Muscle of leg (tissue), 11 donors: ENCODE measurements around the gene NFU1. TPM values are rescaled to one million over a fixed set of nuclear protein-coding genes. Genes with fewer than 3 reads are reported as not detected.

Experiments used
- DNase-seq: peaks from one replicate; pipeline ENCODE4 v3.0.0; 2013
- H3K27ac ChIP-seq: one replicate; pipeline ENCODE4 v1.5.1; 2013; ENCODE audit warnings: mild to moderate bottlenecking, low read length, control low read depth
- H3K27me3 ChIP-seq: one replicate; pipeline ENCODE4 v1.6.1; 2013; ENCODE audit warnings: low read length; ENCODE audit not compliant: control insufficient read depth, insufficient read depth
- H3K36me3 ChIP-seq: one replicate; pipeline ENCODE4 v1.6.1; 2013; ENCODE audit warnings: low read length; ENCODE audit not compliant: control insufficient read depth, insufficient read depth
- H3K4me1 ChIP-seq: one replicate; pipeline ENCODE4 v1.6.1; 2013; ENCODE audit warnings: low read length; ENCODE audit not compliant: control insufficient read depth, insufficient read depth
- H3K4me3 ChIP-seq: one replicate; pipeline ENCODE4 v1.5.1; 2013; ENCODE audit warnings: low read length, control low read depth
- H3K9me3 ChIP-seq: replicated peaks from 2 replicates; pipeline ENCODE4 v1.6.1; 2013; ENCODE audit warnings: low read depth, low read length; ENCODE audit not compliant: control insufficient read depth
- WGBS: methylation state at CpG from one replicate; pipeline ENCODE4 v1.1.5; 2013; ENCODE audit warnings: missing lambda C conversion rate; ENCODE audit not compliant: insufficient coverage; 5-methylcytosine and 5-hydroxymethylcytosine counted together
- polyA plus RNA-seq, 8 donors: library from polyadenylated mRNA; unstranded; fragments of 120-200 nt; gene quantifications; one replicate each; pipeline versions ENCODE4 v1.2.1 to v1.2.3, GENCODE V29; 2013; ENCODE audit warnings: inconsistent platforms in 1 of 8, low replicate concordance in 1 of 8; ENCODE audit not compliant: insufficient read length in 8 of 8, insufficient read depth in 1 of 8
- total RNA-seq: library from RNA; stranded (reverse); fragments of 120-200 nt; gene quantifications from one replicate; pipeline ENCODE4 v1.2.4, GENCODE V29; 2013

The NFU1 gene
- total and polyA plus RNA-seq, 9 donors: 45.8 to 60.0 (median 49.2) TPM

DNA sequence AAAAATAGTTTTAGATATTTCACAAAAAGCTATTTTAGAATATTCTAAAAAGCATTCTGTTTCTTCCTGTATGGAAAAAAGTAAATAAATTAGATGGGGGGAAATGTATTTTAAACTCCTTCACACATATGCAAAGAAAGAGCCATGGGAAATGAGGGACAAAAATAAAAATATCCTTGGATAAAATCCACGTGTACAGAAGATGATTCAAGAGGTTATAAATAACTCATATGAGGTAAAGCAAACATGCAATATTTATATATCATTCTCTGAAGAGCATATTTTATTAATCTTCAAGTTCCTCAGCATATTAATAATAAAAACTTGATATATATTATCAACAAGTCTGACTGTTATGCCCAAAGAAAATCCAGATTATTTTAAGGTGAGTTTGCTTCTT is 41.4 kb downstream of the NFU1 start:
- Histone ChIP-seq H3K4me3 (no peak overlapping the region), H3K4me1 (no peaks in the 10 kb centered on the region), H3K27ac (no peak overlapping the region), H3K9me3 (no peaks in the 10 kb centered on the region), H3K27me3 (no peaks in the 10 kb centered on the region), H3K36me3 (peaks cover 20% of the 10 kb centered on the region)
- DNase-seq: peak; percentile 29
- WGBS: no CpG with 5 or more reads among the region's 1 CpG

DNA sequence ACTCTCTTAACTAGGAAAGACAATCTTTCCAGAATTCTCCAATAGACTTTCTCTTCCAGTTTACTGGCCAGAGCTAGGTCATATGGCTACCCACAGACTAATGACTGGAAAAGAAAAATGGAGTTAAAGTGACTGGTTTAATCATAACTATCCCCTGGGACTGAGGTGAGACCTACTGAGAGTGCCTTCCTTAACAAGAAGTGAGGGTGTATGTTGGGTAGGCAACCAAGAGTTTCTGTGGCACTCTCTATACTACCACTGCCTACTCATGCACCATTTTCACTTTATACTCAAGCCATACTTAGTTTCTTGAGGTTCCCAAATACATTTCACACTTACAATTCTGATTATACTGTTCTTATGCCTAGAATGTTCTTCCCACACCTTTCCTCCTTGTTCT is 43.3 kb downstream of the NFU1 start:
- H3K27me3 ChIP-seq: no peaks in the 10 kb centered on the region
- no peaks in the 10 kb centered on the region for H3K4me1 ChIP-seq
- DNase-seq: no peak
- no peak overlapping the region for H3K4me3 ChIP-seq
- H3K27ac ChIP-seq: no peak overlapping the region
- no peaks in the 10 kb centered on the region for H3K9me3 ChIP-seq
- H3K36me3 ChIP-seq: peaks cover 14% of the 10 kb centered on the region

DNA sequence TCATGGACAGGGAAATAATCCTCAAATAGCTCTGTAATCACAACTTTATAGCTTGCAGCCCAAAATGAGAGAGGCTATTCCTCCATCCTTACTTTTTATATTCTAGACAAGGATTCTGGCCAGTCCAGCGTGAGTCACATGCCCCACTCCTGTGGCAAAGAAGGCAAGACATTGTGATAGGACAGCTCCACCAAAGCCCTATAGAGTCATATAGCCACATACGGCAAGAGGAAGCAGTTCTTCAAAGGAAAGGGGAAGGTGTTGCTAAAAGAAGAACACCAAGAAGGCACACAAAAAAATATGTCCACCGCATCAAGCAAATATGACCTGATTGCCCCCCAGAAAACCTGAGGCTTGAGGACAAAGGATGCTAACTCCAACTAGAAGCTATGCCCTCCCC is 46.8 kb downstream of the NFU1 start:
- DNase-seq: no peak
- Histone ChIP-seq H3K27ac (no peak overlapping the region), H3K9me3 (no peaks in the 10 kb centered on the region), H3K36me3 (peaks cover 4% of the 10 kb centered on the region), H3K27me3 (no peaks in the 10 kb centered on the region), H3K4me3 (no peak overlapping the region), H3K4me1 (peaks cover 5% of the 10 kb centered on the region)
- WGBS: 100% methylated on average over 1 of the region's 3 CpGs

DNA sequence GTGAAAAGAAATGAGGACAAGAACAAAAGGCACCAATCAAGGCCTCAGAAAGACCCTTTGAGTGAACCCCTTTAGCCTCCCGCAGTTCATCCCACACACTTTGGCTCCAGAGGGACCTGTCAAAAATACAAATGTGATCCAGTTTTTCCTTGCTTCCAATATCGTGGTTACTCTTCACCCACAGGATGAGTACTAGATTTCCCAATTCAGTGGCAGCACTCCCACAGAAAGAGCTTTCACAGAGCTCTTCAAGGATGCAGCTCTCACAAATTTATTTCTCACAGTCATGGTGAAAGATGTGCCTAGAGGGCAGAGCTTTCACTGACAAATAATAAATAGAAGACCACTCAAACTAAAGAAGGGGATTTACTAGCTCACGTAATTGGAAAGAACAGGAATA is 47.2 kb downstream of the NFU1 start:
- H3K27me3 ChIP-seq: no peaks in the 10 kb centered on the region
- H3K36me3 ChIP-seq: peaks cover 4% of the 10 kb centered on the region
- 91% methylated on average over 3 of the region's 3 CpGs for WGBS
- peaks cover 5% of the 10 kb centered on the region for H3K4me1 ChIP-seq
- H3K27ac ChIP-seq: no peak overlapping the region
- DNase-seq: no peak
- no peak overlapping the region for H3K4me3 ChIP-seq
- H3K9me3 ChIP-seq: no peaks in the 10 kb centered on the region

DNA sequence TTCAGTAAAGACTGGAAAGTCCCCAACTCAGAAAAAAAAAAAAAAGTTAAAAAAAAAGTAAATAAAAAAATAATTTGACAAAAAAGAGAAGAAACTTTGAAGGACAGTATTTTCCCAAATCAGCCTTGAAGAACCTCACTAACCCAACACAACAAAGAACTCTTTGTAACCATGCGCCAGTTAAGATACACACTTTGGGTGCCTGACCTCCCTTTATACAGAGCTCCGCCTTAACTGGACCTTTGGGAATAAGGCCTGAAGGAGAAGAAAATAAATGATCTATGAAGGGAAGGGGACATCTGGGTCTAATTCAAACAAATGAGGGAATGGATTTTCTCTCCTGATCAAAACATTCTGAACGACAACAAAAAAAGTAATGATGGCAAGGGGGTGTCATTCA is 48.0 kb downstream of the NFU1 start:
- Histone ChIP-seq H3K4me1 (peaks cover 5% of the 10 kb centered on the region), H3K27ac (no peak overlapping the region), H3K27me3 (no peaks in the 10 kb centered on the region), H3K4me3 (no peak overlapping the region), H3K9me3 (no peaks in the 10 kb centered on the region), H3K36me3 (peaks cover under 1% of the 10 kb centered on the region)
- no peak for DNase-seq
- no CpG with 5 or more reads among the region's 3 CpGs for WGBS

DNA sequence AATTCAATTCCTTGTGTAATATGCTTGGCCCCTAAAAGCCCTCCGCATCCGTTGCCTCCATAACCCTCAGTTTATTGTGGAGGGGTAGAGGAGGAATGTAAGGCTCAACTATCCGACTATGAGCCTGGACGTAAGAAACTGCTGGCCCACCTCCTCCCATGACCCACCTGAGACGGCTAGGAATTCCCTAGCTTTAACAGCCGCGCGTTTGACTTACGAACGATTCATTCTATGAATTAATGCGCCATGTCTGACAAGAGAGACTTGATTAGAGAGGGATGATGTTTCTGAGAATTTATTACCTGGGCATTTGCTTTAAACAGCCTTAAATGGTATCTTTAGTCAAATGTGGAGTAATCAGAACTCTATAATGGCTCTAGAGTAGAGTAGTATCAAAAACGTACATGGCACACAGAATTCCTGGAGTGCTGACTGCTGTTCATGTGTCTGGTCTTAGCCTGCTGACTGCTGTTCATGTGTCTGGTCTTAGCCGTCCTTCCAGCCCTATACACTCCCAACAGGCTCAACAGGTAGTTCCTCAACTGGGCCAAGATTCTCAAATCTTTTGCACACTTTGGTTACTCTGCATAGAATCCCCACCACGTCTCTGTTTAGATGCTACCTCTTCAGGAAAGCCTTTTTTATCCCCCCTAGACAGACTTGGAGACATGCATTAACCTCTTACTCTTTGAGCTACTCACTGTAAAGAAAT is 49.3 kb downstream of the NFU1 start:
- no peaks in the 10 kb centered on the region for H3K36me3 ChIP-seq
- H3K27me3 ChIP-seq: no peaks in the 10 kb centered on the region
- no peak for DNase-seq
- 63% methylated on average over 2 of the region's 14 CpGs for WGBS
- no peaks in the 10 kb centered on the region for H3K9me3 ChIP-seq
- peaks cover 5% of the 10 kb centered on the region for H3K4me1 ChIP-seq
- H3K27ac ChIP-seq: peak overlapping the region; percentile 96
- peak overlapping the region; percentile 78 for H3K4me3 ChIP-seq

DNA sequence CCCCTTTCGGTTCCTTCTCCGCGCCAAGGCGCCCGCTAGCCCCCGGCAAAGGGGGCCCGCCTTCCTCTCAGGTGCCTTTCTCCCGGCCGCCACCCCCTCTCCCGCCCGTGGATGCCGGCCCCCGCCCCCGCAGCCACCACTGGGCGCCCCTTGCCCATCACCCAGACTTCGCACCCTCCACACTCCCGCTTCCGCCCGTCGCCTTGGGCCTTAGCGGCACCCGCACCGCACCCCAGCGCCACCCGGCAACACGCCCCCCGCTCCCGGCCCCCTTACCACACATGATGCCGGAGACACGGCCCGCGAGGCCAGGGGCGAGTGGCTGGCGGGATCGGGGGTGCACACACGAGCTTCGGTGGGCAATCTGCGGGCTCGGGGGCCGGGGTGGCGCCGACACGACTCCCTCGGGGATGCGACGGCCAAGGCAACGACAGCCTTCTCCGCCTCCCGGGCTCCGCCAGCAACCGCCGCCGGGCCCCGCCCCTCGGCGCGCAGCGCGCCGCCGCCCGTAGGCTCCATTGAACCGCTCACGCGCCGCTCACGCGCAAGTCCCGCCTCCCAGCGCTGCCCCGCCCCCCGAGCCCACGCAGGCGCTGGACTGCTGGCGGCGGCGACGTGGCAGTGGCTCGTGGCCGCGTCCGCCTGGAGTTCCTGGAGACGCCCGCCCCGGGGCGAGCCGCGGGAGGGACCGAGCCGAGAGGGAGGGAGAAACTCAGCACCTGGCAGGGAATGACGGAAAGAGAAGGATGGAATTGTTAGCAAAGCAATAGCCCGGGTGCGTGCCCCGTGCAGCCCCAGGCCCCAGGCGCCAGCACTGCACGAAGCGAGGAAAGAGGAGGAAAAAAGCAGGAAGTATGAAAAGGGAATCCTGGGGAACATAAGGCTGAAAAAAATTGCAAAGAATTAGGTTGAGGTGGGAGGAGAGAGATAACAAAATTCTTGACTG is 50.2 kb downstream of the NFU1 start, which contains the start of gene GFPT1:
Gene GFPT1 (minus strand): TSS at position 439 of the 946 bp plus-strand sequence. CDS start 156 bp downstream, at position 283.
- Histone ChIP-seq H3K36me3 (peaks cover 4% of the 10 kb centered on the region), H3K9me3 (no peaks in the 10 kb centered on the region), H3K4me1 (peaks cover 5% of the 10 kb centered on the region), H3K27ac (peak within 1 kb of the TSS; percentile 96), H3K27me3 (no peaks in the 10 kb centered on the region), H3K4me3 (peak within 1 kb of the TSS; percentile 87)
- DNase-seq: peak; percentile 98
- under 1% methylated on average over 96 of the region's 97 CpGs for WGBS

DNA sequence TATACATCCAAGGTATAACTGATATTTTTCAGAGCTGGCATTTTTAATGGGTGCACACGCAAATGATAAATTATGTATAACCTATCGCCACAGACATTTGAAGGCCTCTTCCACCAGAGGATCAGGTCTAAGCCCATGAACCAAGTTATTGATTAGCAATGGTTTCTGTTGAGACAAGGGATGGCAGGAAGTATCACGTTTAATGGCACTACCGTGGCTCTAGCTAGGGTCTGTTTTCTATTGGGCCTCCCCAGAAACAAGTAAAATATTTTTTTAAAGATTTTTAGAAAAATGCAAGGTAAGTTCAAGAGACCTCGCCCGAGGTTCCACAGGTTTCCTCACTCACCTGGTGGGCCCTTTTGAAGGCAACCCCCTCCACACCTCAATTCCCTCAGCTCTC is 50.9 kb downstream of the NFU1 start:
- 0% methylated on average over 2 of the region's 6 CpGs for WGBS
- Histone ChIP-seq H3K4me3 (peak overlapping the region; percentile 87), H3K9me3 (no peaks in the 10 kb centered on the region), H3K36me3 (peaks cover 4% of the 10 kb centered on the region), H3K27me3 (no peaks in the 10 kb centered on the region), H3K4me1 (peaks cover 5% of the 10 kb centered on the region), H3K27ac (peak overlapping the region; percentile 83)
- DNase-seq: peak; percentile 22

DNA sequence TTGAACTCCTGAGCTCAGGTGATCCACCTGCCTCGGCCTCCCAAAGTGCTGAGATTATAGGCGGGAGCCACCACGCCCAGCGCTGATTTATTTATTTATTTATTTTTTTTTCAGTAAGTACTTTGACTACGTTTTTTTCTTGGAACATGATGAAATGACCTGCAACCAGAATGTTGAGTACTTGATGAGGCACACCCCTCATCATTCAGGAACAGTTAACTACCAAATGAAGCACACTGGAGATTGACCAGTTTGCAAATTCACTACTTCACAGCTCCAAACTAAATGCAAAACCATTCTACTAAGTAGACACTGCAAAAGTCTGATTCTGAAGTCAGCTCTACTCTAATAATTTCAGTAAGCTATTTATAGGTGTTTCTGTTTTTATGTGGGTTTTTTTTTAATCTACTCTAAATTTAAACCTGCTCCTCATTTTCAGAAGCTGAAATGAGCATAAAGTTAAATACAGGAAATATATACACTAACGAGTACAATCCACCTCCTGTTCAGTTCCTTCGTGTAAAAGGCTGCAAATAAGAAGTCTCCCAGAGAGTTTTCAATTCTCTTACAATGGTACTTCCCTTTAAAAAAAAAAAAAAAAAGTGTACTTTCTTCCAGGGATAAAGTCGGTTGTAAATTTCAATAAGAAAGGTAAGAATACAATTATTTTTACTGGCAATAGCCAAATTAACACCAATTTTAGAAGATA is 51.6 kb downstream of the NFU1 start:
- no peaks in the 10 kb centered on the region for H3K9me3 ChIP-seq
- H3K4me1 ChIP-seq: peaks cover 5% of the 10 kb centered on the region
- peaks cover 4% of the 10 kb centered on the region for H3K36me3 ChIP-seq
- 20% methylated on average over 1 of the region's 8 CpGs for WGBS
- peak overlapping the region; percentile 87 for H3K4me3 ChIP-seq
- no peaks in the 10 kb centered on the region for H3K27me3 ChIP-seq
- no peak for DNase-seq
- no peak overlapping the region for H3K27ac ChIP-seq

DNA sequence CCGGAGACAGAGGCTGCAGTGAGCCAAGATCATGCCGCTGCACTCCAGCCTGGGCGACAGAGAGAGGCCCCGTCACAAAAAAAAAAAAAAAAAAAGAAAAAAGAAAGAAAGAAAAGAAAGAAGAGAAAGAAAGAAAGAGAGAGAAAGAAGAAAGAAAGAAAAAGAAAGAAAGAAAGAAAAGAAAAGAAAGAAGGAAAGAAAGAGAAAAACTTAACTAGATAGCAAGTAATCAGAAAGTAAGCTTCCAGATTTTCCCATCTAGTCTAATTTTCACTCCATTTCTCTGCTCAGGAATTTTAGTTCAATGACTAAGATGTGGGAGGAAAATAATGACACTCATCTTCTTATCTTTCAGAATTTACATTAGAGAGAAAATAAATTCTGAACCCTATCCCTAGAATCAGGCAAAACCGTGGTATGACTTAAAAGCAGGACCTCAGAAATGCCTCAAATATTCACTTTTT is 52.6 kb downstream of the NFU1 start:
- no CpG with 5 or more reads among the region's 5 CpGs for WGBS
- peaks cover 4% of the 10 kb centered on the region for H3K36me3 ChIP-seq
- no peak for DNase-seq
- no peaks in the 10 kb centered on the region for H3K9me3 ChIP-seq
- no peak overlapping the region for H3K4me3 ChIP-seq
- no peak overlapping the region for H3K27ac ChIP-seq
- peaks cover 5% of the 10 kb centered on the region for H3K4me1 ChIP-seq
- no peaks in the 10 kb centered on the region for H3K27me3 ChIP-seq
